Neural cell (in vitro differentiated cells): Measurements from ENCODE around the gene PLCL2.

Experiments
- CTCF ChIP-seq: fragments of 450-650 bp; IDR thresholded peaks from 2 replicates; pipeline ENCODE4 v1.5.1; 2014; ENCODE audit warnings: antibody characterized with exemption, mild to moderate bottlenecking, moderate library complexity; ENCODE audit not compliant: poor library complexity, severe bottlenecking
- EP300 ChIP-seq: fragments of 450-650 bp; conservative IDR thresholded peaks from 2 replicates; pipeline ENCODE4 v1.6.1; 2014; ENCODE audit warnings: antibody characterized with exemption, mild to moderate bottlenecking, moderate library complexity; ENCODE audit not compliant: poor library complexity, severe bottlenecking
- MXI1 ChIP-seq: fragments of 450-650 bp; conservative IDR thresholded peaks from 2 replicates; pipeline ENCODE4 v1.6.1; 2014; ENCODE audit warnings: antibody characterized with exemption, mild to moderate bottlenecking; ENCODE audit not compliant: poor library complexity, severe bottlenecking
- POLR2AphosphoS5 ChIP-seq: IDR thresholded peaks from 2 replicates; pipeline ENCODE4 v1.6.1; 2012
- RAD21 ChIP-seq: fragments of 450-650 bp; conservative IDR thresholded peaks from 2 replicates; pipeline ENCODE4 v1.6.1; 2014; ENCODE audit warnings: antibody characterized with exemption, mild to moderate bottlenecking, moderate library complexity
- REST ChIP-seq: IDR thresholded peaks from 2 replicates; pipeline ENCODE4 v1.6.1; 2012; ENCODE audit warnings: borderline replicate concordance
- TAF1 ChIP-seq: IDR thresholded peaks from 2 replicates; pipeline ENCODE4 v1.6.1; 2012; ENCODE audit warnings: low read depth

GRCh38 chr3:16849229-16849628 is 35.5 kb upstream of the PLCL2 start:
- TF ChIP-seq CTCF (no peak), EP300 (peak; percentile 11), TAF1 (no peak), POLR2AphosphoS5 (peak; percentile 13), MXI1 (no peak), REST (no peak), RAD21 (peak; percentile 29)
